Pancreas (tissue), 10 donors: Measurements from ENCODE around the gene F5. TPM values are rescaled to one million over a fixed set of nuclear protein-coding genes. Genes with fewer than 3 reads are reported as not detected.
"Not testable (repeated sequence)": the region's sequence is repeated elsewhere in the genome, so short reads cannot be mapped to it uniquely, and the experiment has no call there.

ENCODE experiments used
- ATAC-seq, 4 donors: fragments of 200-7000 bp; cut with Tn5 transposase; one replicate each; pipeline versions ENCODE4 v1.8.0 to v1.9.1; 2020; ENCODE audit warnings: mild to moderate bottlenecking in 4 of 4, moderate library complexity in 4 of 4
- DNase-seq, 6 donors: peaks; one replicate each; pipeline ENCODE4 v3.0.0-alpha.2; 2020
- FAIRE-seq: peaks from 2 replicates; lab custom pipeline; 2012; peaks lifted over from hg19 to GRCh38; lab: Jason Lieb, UNC
- H3K27ac ChIP-seq, 4 donors: fragments of 200-600 bp; sonication (generic); 1 replicate in 3 of 4; 2 replicates in 1 of 4; pipeline versions ENCODE4 v1.5.0 to v1.8.0; 2020
- H3K27me3 ChIP-seq, 4 donors: fragments of 200-600 bp; one replicate each; pipeline ENCODE4 v1.8.0; 2021
- H3K36me3 ChIP-seq, 3 donors: fragments of 200-600 bp; sonication (generic) in 1 of 3; one replicate each; pipeline versions ENCODE4 v1.5.0 to v1.8.0; 2020 to 2021
- H3K4me1 ChIP-seq, 3 donors: fragments of 200-600 bp; one replicate each; pipeline ENCODE4 v1.8.0; 2021
- H3K4me3 ChIP-seq, 4 donors: fragments of 200-600 bp; sonication (generic) in 2 of 4; one replicate each; pipeline versions ENCODE4 v1.5.0 to v1.8.0; 2020 to 2021
- H3K9me3 ChIP-seq, 4 donors: fragments of 200-600 bp; one replicate each; pipeline ENCODE4 v1.8.0; 2021
- CTCF ChIP-seq, 4 donors: fragments of 200-600 bp; sonication (generic) in 3 of 4; IDR thresholded peaks; one replicate each; pipeline versions ENCODE4 v1.5.0 to v1.8.0; 2021; ENCODE audit warnings: antibody characterized with exemption in 4 of 4
- WGBS, 2 donors: extraction: QIAGEN DNeasy Blood & Tissue Kit; methylation state at CpG; one replicate each; pipeline ENCODE4 v1.1.7; 2013; 5-methylcytosine and 5-hydroxymethylcytosine counted together
- intact Hi-C, 3 donors: fragments of 100-400 bp; cut with DNase I; formaldehyde crosslinking; loops; one replicate each; pipeline versions ENCODE4 v1.11.1 to v1.14.2; 2022
- polyA plus RNA-seq, 2 donors: library from polyadenylated mRNA; stranded (reverse); fragments of 200-250 nt; gene quantifications; one replicate each; pipeline ENCODE4 v1.2.3, GENCODE V29; 2013
- total RNA-seq, 6 donors: library from RNA; stranded (reverse); fragmentation: NEBNext Ultra II Directional in 4 of 6; extraction: Animal tissue kit (Norgen Biotek cat#: 25700) in 4 of 6; gene quantifications; one replicate each; pipeline versions ENCODE4 v1.2.1 to v1.2.4, GENCODE V29; 2021 to 2023
- donor health status: healthy with polysubstance abuse.
- donor health status: DM: no; HTN: no; CAD: no; lungs with moderate emphysema.
- donor health status: DM: no; HTN: no; CAD: no.
- donor health status: control.
- donor health status: control.
- donor health status: Bipolar disorder and iron deficiency.
- donor health status: DM: yes; HTN: yes; CAD: no.
- donor health status: DM: no; HTN: no; CAD: no.
- donor health status: DM: no; HTN: no; CAD: no.
- donor health status: DM: yes; HTN: yes; CAD: no.

F5 gene
- total and polyA plus RNA-seq, 8 donors: 0.94 to 9.0 (median 5.9) TPM

DNA sequence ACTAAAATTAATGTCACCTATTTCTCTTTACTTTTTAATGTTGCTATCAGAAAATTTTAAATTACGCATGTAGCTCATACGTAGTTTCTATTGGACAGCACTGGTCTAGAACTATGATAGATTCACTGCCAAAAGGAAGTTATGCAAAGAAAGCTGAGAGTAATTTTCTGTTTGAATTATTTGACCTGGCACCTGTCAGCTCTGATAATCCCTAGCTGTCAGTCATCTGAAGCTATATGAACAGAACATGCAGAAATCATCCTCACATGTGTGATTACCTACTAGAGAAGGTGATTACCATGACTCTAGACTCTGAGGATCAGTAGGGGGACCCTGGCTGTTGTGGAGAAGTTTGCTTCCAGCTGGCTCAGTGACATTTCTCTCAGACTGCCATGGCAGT lies 40.8 kb downstream of the F5 start:
- ATAC-seq (no peak), DNase-seq (no peak), FAIRE-seq (no peak)
- Histone ChIP-seq H3K9me3 (no peaks in the 10 kb centered on the region), H3K27me3 (no peaks in the 10 kb centered on the region), H3K36me3 (no peaks in the 10 kb centered on the region), H3K4me3 (no peak overlapping the region), H3K4me1 (no peaks in the 10 kb centered on the region), H3K27ac (no peak overlapping the region)
- no peak for TF ChIP-seq CTCF (IDR thresholded peaks at IDR 0.05)
- WGBS, 2 donors: 53 to 62% methylated on average over 2 of the region's 2 CpGs
- intact Hi-C loops: loop anchor here in 1 of 3 donors (5.0 kb wide), 1 partner anchor 78 kb away; no protein-coding TSS in a partner anchor

GRCh38 chr1:169538998-169539871 lies 47.0 kb downstream of the F5 start:
- intact Hi-C loops: no loop called here
- H3K9me3 ChIP-seq: no peaks in the 10 kb centered on the region
- ATAC-seq (peak in 1 of 4 donors; percentile 42), DNase-seq (no peak), FAIRE-seq (no peak)
- H3K36me3 ChIP-seq: no peaks in the 10 kb centered on the region
- TF ChIP-seq CTCF (IDR thresholded peaks at IDR 0.05): no peak
- H3K27me3 ChIP-seq: no peaks in the 10 kb centered on the region
- no peak overlapping the region for H3K4me3 ChIP-seq
- WGBS, 2 donors: 65 to 75% methylated on average over 3 of the region's 3 CpGs
- no peaks in the 10 kb centered on the region for H3K4me1 ChIP-seq
- no peak overlapping the region for H3K27ac ChIP-seq

DNA sequence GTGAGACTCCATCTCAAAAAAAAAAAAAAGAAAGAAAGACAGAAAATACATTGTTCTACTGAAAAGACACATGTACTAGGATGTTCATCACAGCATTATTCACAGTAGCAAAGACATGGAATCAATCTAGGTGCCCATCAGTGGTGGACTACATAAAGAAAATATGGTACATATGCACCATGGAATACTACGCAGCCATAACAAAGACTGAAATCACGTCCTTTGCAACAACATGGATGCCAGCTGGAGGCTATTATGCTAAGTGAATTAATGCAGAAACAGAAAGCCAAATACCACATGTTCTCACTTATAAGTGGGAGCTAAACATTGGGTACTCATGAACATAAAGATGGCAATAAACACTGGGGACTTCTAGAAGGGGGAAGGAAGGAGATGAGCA lies 51.6 kb downstream of the F5 start:
- Histone ChIP-seq H3K27me3 (no peaks in the 10 kb centered on the region), H3K36me3 (no peaks in the 10 kb centered on the region), H3K9me3 (no peaks in the 10 kb centered on the region), H3K4me1 (peaks cover 0 to 7% (median 0%) of the 10 kb centered on the region in 3 donors), H3K27ac (no peak overlapping the region), H3K4me3 (no peak overlapping the region)
- no peak for ATAC-seq
- no peak for DNase-seq
- intact Hi-C loops: no loop called here
- FAIRE-seq: no peak
- no peak for TF ChIP-seq CTCF (IDR thresholded peaks at IDR 0.05)
- 85 to 86% methylated on average over 2 of the region's 2 CpGs for WGBS, 2 donors

- intact Hi-C loops, DNase-seq: not testable (repeated sequence)
- 77 to 88% methylated on average over 9 of the region's 9 CpGs for WGBS, 2 donors
These were observed 52.6 kb downstream of the F5 start for GRCh38 chr1:169533528-169534190.

GRCh38 chr1:169530448-169530847 lies 55.8 kb downstream of the F5 start:
- no peak for TF ChIP-seq CTCF (IDR thresholded peaks at IDR 0.05)
- peaks cover 0 to 25% (median 20%) of the 10 kb centered on the region in 3 donors for H3K4me1 ChIP-seq
- H3K4me3 ChIP-seq: no peak overlapping the region
- no peaks in the 10 kb centered on the region for H3K36me3 ChIP-seq
- ATAC-seq: no peak
- no peak for DNase-seq
- H3K9me3 ChIP-seq: no peaks in the 10 kb centered on the region
- FAIRE-seq: no peak
- intact Hi-C loops: no loop called here
- no peaks in the 10 kb centered on the region for H3K27me3 ChIP-seq
- no peak overlapping the region for H3K27ac ChIP-seq
- WGBS, 2 donors: 51 to 70% methylated on average over 3 of the region's 3 CpGs

More at GRCh38 chr1:169533528-169534190, 52.6 kb downstream of the F5 start:
- H3K9me3 ChIP-seq, H3K27ac ChIP-seq, FAIRE-seq, ATAC-seq, H3K4me3 ChIP-seq, H3K27me3 ChIP-seq, H3K4me1 ChIP-seq, H3K36me3 ChIP-seq: not testable (repeated sequence)
